MG63 (cell line): ENCODE data around the gene SLC6A7. TPM values are rescaled to one million over a fixed set of nuclear protein-coding genes. Genes with fewer than 3 reads are reported as not detected.

ENCODE experiments used
- DNase-seq: peaks from one replicate; pipeline ENCODE4 v3.0.0-alpha.2; 2020
- H3K27me3 ChIP-seq: fragments of 250-450 bp; sonication (Bioruptor Pico); 2 replicates; pipeline ENCODE4 v1.5.1; 2020; ENCODE audit warnings: mild to moderate bottlenecking, moderate library complexity
- H3K36me3 ChIP-seq: fragments of 250-450 bp; sonication (Bioruptor Pico); 2 replicates; pipeline ENCODE4 v1.5.1; 2020; ENCODE audit warnings: mild to moderate bottlenecking, moderate library complexity
- H3K4me3 ChIP-seq: fragments of 250-450 bp; sonication (Bioruptor Pico); 2 replicates; pipeline ENCODE4 v1.5.1; 2020; ENCODE audit warnings: mild to moderate bottlenecking, moderate library complexity
- H3K9me3 ChIP-seq: fragments of 250-450 bp; sonication (Bioruptor Pico); 2 replicates; pipeline ENCODE4 v1.5.1; 2020; ENCODE audit warnings: mild to moderate bottlenecking, moderate library complexity
- total RNA-seq: library from RNA; depleted of rRNA; stranded (reverse); fragments of >200 nt; shearing (Covaris generic); gene quantifications from 2 replicates; pipeline ENCODE4 v1.2.3, GENCODE V29; 2014; ENCODE audit warnings: low replicate concordance

The SLC6A7 gene
- total RNA-seq, 1 experiment from 2014 or later, result not detected

DNA sequence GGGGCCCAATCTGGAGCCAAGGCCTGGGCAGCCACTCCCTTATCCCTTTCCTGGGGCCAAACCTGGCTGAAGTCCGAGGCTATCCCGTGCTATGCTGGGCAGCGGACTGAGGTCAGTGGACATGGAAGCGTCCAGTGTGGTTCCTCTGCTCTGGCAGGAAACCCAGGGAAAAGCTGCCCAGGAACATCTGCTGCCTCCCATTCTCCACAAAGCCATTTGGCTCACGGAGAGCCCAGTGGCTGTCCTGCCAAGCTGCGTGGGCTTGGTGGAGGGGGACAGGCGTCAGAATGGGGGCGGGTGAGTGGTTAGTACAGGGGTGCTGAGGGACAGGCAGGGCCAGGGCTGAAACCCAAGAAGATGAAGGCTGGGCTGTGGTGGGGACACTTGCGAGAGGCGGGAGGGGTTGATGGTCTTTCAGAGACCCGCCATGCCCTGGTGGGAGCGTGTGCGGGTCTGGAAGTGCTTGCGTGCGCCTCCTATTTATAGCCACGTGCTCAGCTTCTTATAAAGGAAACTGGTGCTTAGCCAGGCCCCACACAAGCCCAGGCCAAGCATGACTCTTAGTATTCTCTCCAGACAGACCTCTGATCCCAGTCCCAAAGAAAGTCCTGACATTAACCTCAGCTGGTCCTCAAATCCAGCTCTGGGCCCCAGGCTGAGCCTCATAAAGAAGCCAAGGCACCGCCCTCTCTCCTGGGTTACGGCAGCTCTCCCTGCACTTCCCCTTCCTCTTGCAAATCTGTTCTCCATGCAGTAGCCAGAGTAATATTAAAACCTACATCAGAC, 9.4 kb upstream of the SLC6A7 start:
- DNase-seq, result peak; percentile 100
- Histone ChIP-seq H3K27me3 (no peaks in the 10 kb centered on the region), H3K36me3 (no peaks in the 10 kb centered on the region), H3K9me3 (no peaks in the 10 kb centered on the region), H3K4me3 (no peak overlapping the region)

DNA sequence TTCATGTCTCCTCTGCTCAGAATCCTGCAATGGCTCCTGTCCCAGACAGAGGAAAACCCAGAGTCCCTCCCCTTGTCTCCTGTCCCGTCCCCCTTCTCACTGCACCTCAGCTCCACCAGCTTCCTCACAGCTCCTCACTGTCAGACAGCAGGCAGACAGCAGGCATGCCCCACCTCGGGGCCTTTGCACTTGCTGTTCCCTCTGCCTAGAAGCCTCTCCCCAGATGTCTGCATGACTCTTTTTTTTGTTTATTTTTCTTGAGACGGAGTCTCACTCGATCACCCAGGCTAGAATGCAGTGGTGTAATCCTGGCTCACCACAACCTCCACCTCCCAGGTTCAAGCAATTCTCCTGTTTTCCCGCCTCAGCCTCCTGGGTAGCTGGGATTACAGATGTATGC, 8.8 kb upstream of the SLC6A7 start:
- H3K27me3 ChIP-seq, result no peaks in the 10 kb centered on the region
- H3K36me3 ChIP-seq, result no peaks in the 10 kb centered on the region
- H3K9me3 ChIP-seq, result no peaks in the 10 kb centered on the region
- DNase-seq, result peak; percentile 88
- H3K4me3 ChIP-seq, result no peak overlapping the region

DNA sequence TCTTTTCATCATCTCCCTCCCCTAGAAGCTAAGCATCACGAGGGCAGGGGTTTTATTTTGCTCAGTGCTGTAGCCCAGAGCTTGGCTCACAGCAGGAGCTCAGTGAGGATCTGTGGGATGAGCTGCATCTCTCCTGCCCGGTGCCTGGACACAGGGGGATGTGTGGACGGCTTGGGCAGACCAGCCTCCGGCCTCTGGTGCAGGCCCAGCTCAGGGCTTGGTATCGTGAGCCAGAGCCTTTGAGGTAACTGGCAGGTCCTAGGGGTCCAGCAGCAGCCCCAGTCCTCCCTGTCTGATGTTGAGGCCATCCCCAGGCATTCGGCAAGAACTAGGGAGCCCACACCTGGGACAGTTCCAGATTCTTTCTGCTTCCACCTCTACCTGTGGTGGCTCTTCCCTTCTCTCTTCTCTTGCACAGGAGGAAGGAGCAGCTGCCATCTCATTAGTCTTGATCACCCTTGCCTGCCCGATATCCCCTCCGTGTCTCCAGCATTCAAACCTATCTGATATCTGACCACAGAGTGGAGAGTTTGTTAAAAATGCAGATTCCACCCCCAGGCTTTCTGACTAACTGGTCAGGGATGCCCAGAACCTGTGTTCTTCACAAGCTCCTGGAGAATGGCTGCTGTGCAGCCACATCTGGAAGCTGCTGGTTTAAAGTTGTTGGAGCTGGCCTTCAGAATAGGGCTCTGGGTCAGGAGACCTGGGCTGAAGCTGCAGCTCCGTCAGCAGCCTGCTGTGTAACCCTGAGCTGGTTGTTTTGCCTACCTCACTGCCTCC, 7.9 kb upstream of the SLC6A7 start:
- no peak for DNase-seq

DNA sequence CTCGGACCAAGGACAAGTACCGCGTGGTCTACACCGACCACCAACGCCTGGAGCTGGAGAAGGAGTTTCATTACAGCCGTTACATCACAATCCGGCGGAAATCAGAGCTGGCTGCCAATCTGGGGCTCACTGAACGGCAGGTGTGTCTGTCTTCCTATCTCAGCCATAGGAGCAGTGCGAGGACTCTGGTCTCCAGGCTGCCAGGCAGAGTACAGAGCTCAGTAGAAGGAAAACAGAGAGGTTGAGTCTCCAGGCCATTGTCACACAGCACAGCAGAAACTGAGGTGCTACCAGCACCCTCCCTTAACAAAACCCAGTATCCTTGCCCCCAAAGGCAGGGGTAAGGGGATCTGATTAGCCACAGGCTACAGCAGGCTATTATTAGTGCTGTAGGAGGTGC, 7.1 kb upstream of the SLC6A7 start:
- Histone ChIP-seq H3K9me3 (no peaks in the 10 kb centered on the region), H3K36me3 (no peaks in the 10 kb centered on the region), H3K27me3 (no peaks in the 10 kb centered on the region), H3K4me3 (no peak overlapping the region)
- DNase-seq, result no peak

More for the DNA sequence above, 7.9 kb upstream of the SLC6A7 start:
- Histone ChIP-seq H3K9me3 (no peaks in the 10 kb centered on the region), H3K36me3 (no peaks in the 10 kb centered on the region), H3K4me3 (no peak overlapping the region), H3K27me3 (no peaks in the 10 kb centered on the region)

GRCh38 chr5:150183436-150183835, 6.4 kb upstream of the SLC6A7 start:
- no peaks in the 10 kb centered on the region for H3K36me3 ChIP-seq
- DNase-seq, result no peak
- H3K9me3 ChIP-seq, result no peaks in the 10 kb centered on the region
- no peak overlapping the region for H3K4me3 ChIP-seq
- H3K27me3 ChIP-seq, result no peaks in the 10 kb centered on the region

DNA sequence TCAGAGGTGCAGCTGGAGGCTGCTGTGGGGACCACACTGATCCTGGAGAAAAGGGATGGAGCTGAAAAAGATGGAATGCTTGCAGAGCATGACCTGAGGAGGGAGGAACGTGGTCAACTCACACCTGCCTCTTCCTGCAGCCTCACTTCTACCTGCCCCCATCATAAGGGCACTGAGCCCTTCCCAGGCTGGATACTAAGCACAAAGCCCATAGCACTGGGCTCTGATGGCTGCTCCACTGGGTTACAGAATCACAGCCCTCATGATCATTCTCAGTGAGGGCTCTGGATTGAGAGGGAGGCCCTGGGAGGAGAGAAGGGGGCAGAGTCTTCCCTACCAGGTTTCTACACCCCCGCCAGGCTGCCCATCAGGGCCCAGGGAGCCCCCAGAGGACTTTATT, 5.9 kb upstream of the SLC6A7 start:
- no peaks in the 10 kb centered on the region for H3K27me3 ChIP-seq
- H3K9me3 ChIP-seq, result no peaks in the 10 kb centered on the region
- no peak for DNase-seq
- H3K36me3 ChIP-seq, result no peaks in the 10 kb centered on the region
- no peak overlapping the region for H3K4me3 ChIP-seq

DNA sequence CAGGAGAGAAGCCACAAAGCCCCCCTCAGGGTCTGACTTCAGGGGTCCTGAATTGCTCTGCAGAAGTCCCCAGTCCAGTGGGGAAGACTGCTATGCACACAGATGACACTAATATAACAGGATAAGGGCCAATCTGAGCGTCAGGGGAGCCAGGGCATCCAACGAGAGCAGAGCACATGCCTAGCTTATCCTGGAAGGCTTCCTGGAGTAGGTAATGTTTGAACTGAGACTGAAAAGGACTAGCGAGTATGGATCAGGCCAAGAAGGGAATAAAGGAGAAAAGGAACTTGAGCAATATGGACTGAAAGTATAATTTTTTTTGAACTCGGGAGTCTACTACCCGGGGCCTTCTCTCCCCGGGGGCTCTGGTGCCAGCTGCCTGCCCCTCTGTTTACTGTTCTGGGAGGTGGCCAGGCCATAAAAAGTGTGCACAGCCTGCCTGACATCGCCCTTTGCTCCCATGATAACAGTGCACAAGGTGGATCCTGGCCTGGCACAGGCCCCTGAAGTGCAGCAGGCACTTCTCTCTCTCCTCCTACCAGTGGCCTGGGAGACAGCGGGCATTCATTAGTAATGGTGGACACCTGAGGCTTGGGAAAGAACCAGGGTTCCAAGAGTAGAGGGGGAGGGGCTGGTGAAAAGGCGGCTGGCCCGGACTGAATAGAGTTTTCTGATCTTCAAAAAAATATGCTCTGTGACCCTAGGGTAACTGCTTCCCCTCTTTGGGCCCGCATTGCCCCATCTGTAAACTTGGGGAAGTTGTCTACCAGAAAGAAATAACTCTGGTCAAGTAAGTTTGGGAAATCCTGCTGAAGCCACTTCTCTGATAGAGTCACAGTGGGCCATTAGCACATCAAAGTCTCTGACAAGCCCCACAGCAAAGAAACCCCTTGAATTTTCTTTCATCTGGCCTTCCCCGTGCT, 4.6 kb upstream of the SLC6A7 start:
- Histone ChIP-seq H3K27me3 (no peaks in the 10 kb centered on the region), H3K9me3 (no peaks in the 10 kb centered on the region), H3K4me3 (no peak overlapping the region), H3K36me3 (no peaks in the 10 kb centered on the region)
- no peak for DNase-seq

- H3K9me3 ChIP-seq, result no peaks in the 10 kb centered on the region
- no peak overlapping the region for H3K4me3 ChIP-seq
- H3K27me3 ChIP-seq, result no peaks in the 10 kb centered on the region
- DNase-seq, result no peak
- H3K36me3 ChIP-seq, result no peaks in the 10 kb centered on the region
Measured at GRCh38 chr5:150186137-150186536, 3.7 kb upstream of the SLC6A7 start.

DNA sequence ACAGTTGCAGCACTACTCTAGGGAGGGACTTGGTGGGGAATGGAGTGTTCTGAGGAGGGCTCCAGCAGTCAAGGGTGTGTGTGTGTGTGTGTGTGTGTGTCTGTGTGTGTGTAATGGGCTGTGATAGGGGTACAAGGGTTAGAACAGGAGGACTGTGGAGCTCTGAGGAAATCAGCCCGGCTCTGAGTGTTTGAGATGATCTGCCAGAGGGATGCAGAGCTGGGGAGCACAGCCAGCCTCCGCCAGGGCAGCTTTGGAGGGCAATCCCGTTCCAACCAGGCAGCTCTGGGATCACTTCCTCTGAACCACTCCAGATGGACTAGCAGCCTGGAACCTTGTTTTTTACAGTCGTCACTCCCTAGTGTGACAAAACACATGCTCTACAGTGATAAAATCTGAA, 3.0 kb upstream of the SLC6A7 start:
- DNase-seq, result no peak
- H3K9me3 ChIP-seq, result no peaks in the 10 kb centered on the region
- H3K4me3 ChIP-seq, result no peak overlapping the region
- H3K27me3 ChIP-seq, result no peaks in the 10 kb centered on the region
- H3K36me3 ChIP-seq, result no peaks in the 10 kb centered on the region

DNA sequence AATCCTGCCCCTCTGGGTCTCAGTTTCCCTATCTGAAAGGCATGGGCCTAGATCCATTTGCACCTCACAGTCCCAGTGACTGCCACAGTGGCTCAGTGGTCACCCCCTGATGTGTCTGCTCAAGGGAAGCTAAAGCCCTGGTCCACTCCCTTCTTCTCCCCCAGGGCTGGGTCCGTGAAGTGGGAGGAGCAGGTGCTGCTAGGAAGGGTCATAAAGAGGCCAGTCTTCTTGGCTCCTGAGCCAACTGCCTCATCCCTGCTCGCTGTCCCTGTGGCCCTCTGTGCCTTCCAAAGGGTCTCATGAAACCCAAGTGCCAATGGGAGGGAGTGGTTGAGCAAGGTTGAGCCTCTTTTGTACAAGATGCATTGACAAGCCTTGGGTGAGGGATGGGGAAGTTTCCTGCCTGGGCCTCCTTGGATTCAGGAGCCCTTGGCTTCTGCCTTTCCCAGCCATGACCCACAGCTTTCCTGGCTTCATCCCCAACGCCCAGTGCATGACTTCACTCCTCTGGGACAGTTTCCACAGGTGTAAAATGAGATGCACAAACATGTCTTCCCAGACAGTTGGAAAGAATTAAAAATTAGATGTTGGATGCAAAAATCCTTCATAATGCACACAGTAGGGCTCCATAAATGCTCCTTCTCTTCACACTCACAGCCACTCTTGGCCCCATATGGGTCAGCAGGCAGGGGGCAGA, 1.6 kb upstream of the SLC6A7 start:
- Histone ChIP-seq H3K36me3 (no peaks in the 10 kb centered on the region), H3K9me3 (no peaks in the 10 kb centered on the region), H3K4me3 (no peak overlapping the region), H3K27me3 (no peaks in the 10 kb centered on the region)
- DNase-seq, result peak; percentile 47

DNA sequence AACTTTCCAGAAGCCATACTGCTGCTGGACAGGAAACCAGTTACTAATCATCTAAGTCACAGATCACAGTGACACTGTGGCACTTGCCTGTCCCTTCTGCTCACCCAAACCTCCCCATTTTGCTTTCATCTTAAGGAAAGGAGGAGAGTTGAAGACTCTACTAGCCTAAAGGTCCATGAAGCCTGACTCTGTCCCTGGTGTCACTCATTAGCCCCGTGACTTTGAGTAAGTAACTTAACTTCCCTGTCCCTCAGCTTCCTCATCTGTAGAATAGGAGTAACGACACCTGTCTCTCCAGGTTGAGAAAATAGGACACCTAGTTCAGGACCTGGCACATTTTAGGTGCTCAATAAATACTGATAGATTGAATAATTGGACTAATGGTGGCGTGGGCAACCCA, 536 bp upstream of the SLC6A7 start:
- Histone ChIP-seq H3K4me3 (no peak overlapping the region), H3K36me3 (no peaks in the 10 kb centered on the region), H3K9me3 (no peaks in the 10 kb centered on the region), H3K27me3 (no peaks in the 10 kb centered on the region)
- no peak for DNase-seq

DNA sequence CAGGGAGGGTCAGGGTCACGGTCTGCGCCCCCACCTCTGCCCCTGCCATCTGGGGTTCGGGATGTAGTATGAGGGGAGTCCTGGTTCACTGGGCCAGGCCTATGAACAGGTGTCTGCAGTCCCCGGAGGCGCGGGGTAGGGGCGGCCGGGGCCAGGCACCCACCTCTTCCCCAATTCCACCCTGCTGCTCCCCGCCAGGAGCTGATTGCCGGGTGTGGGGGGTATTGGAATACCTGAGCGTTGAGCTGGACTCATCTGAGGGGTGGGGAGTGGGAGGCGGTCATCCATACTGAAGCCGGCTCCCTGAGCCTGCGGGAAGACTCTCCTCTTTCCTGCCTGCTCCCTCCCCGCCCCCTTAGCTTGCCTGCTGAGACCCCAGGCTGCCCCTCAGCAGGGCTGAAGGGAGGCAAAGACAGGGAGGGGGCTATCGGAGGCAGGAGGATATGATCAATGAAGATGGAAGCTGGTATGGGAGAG, 679 bp downstream of the SLC6A7 start:
- Histone ChIP-seq H3K9me3 (no peaks in the 10 kb centered on the region), H3K4me3 (no peak overlapping the region), H3K36me3 (no peaks in the 10 kb centered on the region), H3K27me3 (no peaks in the 10 kb centered on the region)
- no peak for DNase-seq

DNA sequence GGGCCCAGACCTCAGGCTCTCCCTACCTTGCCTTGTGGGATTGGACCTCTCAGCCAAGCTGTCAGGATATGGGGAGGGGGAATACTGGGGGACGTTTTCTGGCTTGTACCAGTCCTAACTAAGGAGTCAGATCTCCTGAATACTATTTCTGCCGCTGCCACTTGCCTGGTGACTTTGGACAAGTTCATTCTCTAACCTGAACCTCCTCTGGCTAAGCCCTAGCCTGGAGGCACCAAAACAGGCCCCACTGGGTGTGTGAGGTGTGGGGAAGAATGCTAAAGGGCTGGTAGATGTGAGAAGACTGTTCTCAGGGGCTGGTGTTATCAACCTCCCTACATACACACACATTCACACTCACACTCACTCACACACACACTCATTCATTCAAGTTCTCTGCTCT, 1.1 kb downstream of the SLC6A7 start:
- no peak for DNase-seq
- Histone ChIP-seq H3K27me3 (no peaks in the 10 kb centered on the region), H3K4me3 (no peak overlapping the region), H3K36me3 (no peaks in the 10 kb centered on the region), H3K9me3 (no peaks in the 10 kb centered on the region)

DNA sequence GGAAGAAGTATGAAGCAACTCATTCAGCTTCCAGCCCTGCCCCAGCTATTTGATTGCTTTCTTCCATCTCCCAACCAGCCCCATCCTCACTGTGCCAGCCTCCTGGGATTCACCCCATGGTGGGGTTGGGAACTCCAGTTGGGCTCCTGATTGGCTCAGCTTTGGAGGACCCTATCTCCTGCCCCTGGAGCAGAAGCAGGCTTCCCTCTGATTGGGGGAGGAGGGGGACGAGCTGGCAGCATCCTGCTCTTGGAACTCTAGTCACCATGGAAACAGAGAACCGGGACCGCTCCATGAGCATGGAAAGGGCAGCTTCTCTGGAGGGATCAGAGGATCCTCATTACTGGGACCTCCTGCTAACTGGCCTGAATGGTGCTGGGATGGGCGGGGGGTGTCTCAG, 2.6 kb downstream of the SLC6A7 start:
- no peaks in the 10 kb centered on the region for H3K27me3 ChIP-seq

DNA sequence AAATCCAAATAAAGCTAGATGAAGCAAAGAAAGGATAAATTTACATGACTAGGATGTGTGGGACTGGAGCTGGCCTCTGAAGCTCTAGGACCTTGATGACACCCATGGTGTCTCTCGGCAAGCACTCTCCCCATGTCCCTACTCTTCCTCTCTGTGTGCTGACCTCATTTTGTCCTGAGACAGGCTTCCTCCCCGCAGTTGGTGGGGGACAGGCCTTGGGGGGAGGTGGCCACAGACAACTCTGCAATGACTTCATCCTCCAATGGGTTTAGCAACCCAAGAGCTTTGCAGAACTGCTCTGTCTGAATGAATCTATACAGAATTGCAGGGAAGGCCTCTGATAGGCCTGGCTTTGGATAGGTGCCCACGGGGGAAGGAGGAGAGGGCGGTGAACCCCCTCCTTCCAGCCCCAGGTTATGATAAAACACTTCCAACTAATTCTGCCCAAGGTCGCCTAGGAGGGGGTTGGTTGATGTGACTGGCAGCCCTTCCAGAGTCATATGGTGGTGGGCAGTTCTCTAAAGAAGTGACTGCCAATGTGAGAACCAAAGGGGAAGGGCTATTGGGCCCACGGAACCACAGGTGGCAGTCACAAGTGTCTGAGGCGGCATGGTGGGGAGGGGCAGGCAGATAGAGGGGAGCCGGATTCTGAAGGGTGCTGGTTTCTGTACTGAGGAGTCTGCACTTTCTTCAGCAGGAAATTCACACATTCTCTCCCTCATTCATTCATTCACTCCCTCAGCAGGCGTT, 6.0 kb downstream of the SLC6A7 start:
- Histone ChIP-seq H3K27me3 (no peaks in the 10 kb centered on the region), H3K36me3 (no peaks in the 10 kb centered on the region), H3K9me3 (no peaks in the 10 kb centered on the region), H3K4me3 (no peak overlapping the region)
- DNase-seq, result no peak

More for the DNA sequence above, 2.6 kb downstream of the SLC6A7 start:
- Histone ChIP-seq H3K36me3 (no peaks in the 10 kb centered on the region), H3K9me3 (no peaks in the 10 kb centered on the region), H3K4me3 (no peak overlapping the region)
- no peak for DNase-seq

- Histone ChIP-seq H3K9me3 (no peaks in the 10 kb centered on the region), H3K4me3 (no peak overlapping the region), H3K27me3 (no peaks in the 10 kb centered on the region), H3K36me3 (no peaks in the 10 kb centered on the region)
- no peak for DNase-seq
Measured at GRCh38 chr5:150196514-150196913, 6.7 kb downstream of the SLC6A7 start.
